CD14-positive monocyte (primary cell): ENCODE results near the gene SLC35A1. TPM values are rescaled to one million over a fixed set of nuclear protein-coding genes. Genes with fewer than 3 reads are reported as not detected.

ENCODE experiments used
- DNase-seq, 3 donors: peaks; one replicate each; pipeline ENCODE4 v3.0.0-alpha.2; 2011 to 2022
- H2AFZ ChIP-seq: 2 replicates; pipeline ENCODE4 v1.6.0; 2012; ENCODE audit warnings: mild to moderate bottlenecking, low read depth, low read length, inconsistent platforms; ENCODE audit not compliant: insufficient read depth, poor library complexity, severe bottlenecking
- H3K27ac ChIP-seq, 2 donors: 1 replicate in 1 of 2; 2 replicates in 1 of 2; pipeline ENCODE4 v1.5.1; 2012 to 2013; ENCODE audit warnings: low read length in 2 of 2, control low read depth in 1 of 2, inconsistent platforms in 1 of 2, low read depth in 1 of 2, mild to moderate bottlenecking in 1 of 2
- H3K27me3 ChIP-seq, 2 donors: one replicate each; pipeline versions ENCODE4 v1.6.0 to v1.6.1; 2011 to 2013; ENCODE audit warnings: low read length in 2 of 2; ENCODE audit not compliant: control insufficient read depth in 2 of 2, insufficient read depth in 2 of 2
- H3K36me3 ChIP-seq, 2 donors: replicated peaks in 1 of 2; 1 replicate in 1 of 2; 2 replicates in 1 of 2; pipeline versions ENCODE4 v1.5.1 to v1.6.1; 2012 to 2013; ENCODE audit warnings: low read length in 2 of 2, control low read depth in 1 of 2, inconsistent platforms in 1 of 2, mild to moderate bottlenecking in 1 of 2; ENCODE audit not compliant: insufficient read depth in 2 of 2, control insufficient read depth in 1 of 2
- H3K4me1 ChIP-seq, 2 donors: 1 replicate in 1 of 2; 2 replicates in 1 of 2; pipeline versions ENCODE4 v1.5.1 to v1.6.1; 2012 to 2013; ENCODE audit warnings: low read length in 2 of 2, control low read depth in 1 of 2, inconsistent platforms in 1 of 2, mild to moderate bottlenecking in 1 of 2, moderate library complexity in 1 of 2; ENCODE audit not compliant: insufficient read depth in 2 of 2, control insufficient read depth in 1 of 2
- H3K4me2 ChIP-seq: replicated peaks from 2 replicates; pipeline ENCODE3; 2012; ENCODE audit warnings: low read length, moderate library complexity, mild to moderate bottlenecking; ENCODE audit not compliant: poor library complexity, severe bottlenecking; ENCODE audit errors: extremely low read depth
- H3K4me3 ChIP-seq, 3 experiments: fragments of 200-600 bp in 1 of 3; sonication (generic) in 1 of 3; replicated peaks in 1 of 3; 1 replicate in 2 of 3; 2 replicates in 1 of 3; pipeline ENCODE4 v1.5.1; 2011 to 2013; ENCODE audit warnings: low read length in 3 of 3, mild to moderate bottlenecking in 3 of 3, control low read depth in 2 of 3, low read depth in 2 of 3, inconsistent platforms in 1 of 3, moderate library complexity in 1 of 3
- H3K79me2 ChIP-seq: 2 replicates; pipeline ENCODE4 v1.6.0; 2012; ENCODE audit warnings: mild to moderate bottlenecking, control low read depth, inconsistent platforms, low read length, moderate library complexity; ENCODE audit not compliant: insufficient read depth
- H3K9ac ChIP-seq: 2 replicates; pipeline ENCODE4 v1.6.0; 2017; ENCODE audit warnings: low read length, mild to moderate bottlenecking; ENCODE audit not compliant: insufficient read depth, poor library complexity, severe bottlenecking
- H3K9me3 ChIP-seq, 2 donors: replicated peaks in 1 of 2; 1 replicate in 1 of 2; 2 replicates in 1 of 2; pipeline versions ENCODE4 v1.5.1 to v1.6.1; 2012 to 2013; ENCODE audit warnings: low read length in 2 of 2, control low read depth in 1 of 2; ENCODE audit not compliant: control insufficient read depth in 1 of 2, insufficient read depth in 1 of 2
- H4K20me1 ChIP-seq: 2 replicates; pipeline ENCODE4 v1.6.0; 2012; ENCODE audit warnings: mild to moderate bottlenecking, low read length, control low read depth, moderate library complexity; ENCODE audit not compliant: insufficient read depth
- H3K27ac Mint-ChIP-seq, 7 donors: one replicate each; pipeline ENCODE4 v1.8.0; 2020; ENCODE audit warnings: mild to moderate bottlenecking in 7 of 7, mixed read lengths in 7 of 7, moderate library complexity in 6 of 7, inconsistent platforms in 2 of 7
- H3K27me3 Mint-ChIP-seq, 3 donors: one replicate each; pipeline ENCODE4 v1.8.0; 2021 to 2022; ENCODE audit warnings: low read depth in 3 of 3, mild to moderate bottlenecking in 3 of 3, mixed read lengths in 3 of 3, moderate library complexity in 3 of 3, inconsistent platforms in 1 of 3
- H3K36me3 Mint-ChIP-seq, 2 donors: one replicate each; pipeline ENCODE4 v1.8.0; 2020; ENCODE audit warnings: mixed read lengths in 2 of 2, inconsistent platforms in 1 of 2, mild to moderate bottlenecking in 1 of 2
- H3K4me1 Mint-ChIP-seq: one replicate; pipeline ENCODE4 v1.8.0; 2020; ENCODE audit warnings: mild to moderate bottlenecking, mixed read lengths
- H3K4me3 Mint-ChIP-seq, 2 donors: one replicate each; pipeline ENCODE4 v1.8.0; 2020; ENCODE audit warnings: mild to moderate bottlenecking in 2 of 2, mixed read lengths in 2 of 2, moderate library complexity in 1 of 2
- H3K9me3 Mint-ChIP-seq, 7 donors: one replicate each; pipeline ENCODE4 v1.8.0; 2020 to 2022; ENCODE audit warnings: mixed read lengths in 7 of 7, mild to moderate bottlenecking in 6 of 7, moderate library complexity in 6 of 7, inconsistent platforms in 2 of 7
- CTCF ChIP-seq: fragments of 200-600 bp; IDR thresholded peaks from one replicate; pipeline ENCODE4 v1.8.0; 2022; ENCODE audit warnings: antibody characterized with exemption, mild to moderate bottlenecking
- WGBS: methylation state at CpG from one replicate; pipeline ENCODE4 v1.1.5; 2013; ENCODE audit warnings: missing lambda C conversion rate; ENCODE audit not compliant: insufficient coverage; 5-methylcytosine and 5-hydroxymethylcytosine counted together
- intact Hi-C, 2 donors: fragments of 100-400 bp; cut with micrococcal nuclease; formaldehyde crosslinking; loops; one replicate each; pipeline versions ENCODE4 v1.15.0 to v1.15.1; 2023
- polyA plus RNA-seq, 3 donors: library from polyadenylated mRNA; depleted of rRNA in 1 of 3; unstranded in 2 of 3; stranded (reverse) in 1 of 3; fragments of 300-500 nt in 2 of 3; fragments of >200 nt in 1 of 3; fragmentation: Illumina TruSeq in 2 of 3; gene quantifications; 1 replicate in 2 of 3; 2 replicates in 1 of 3; pipeline ENCODE4 v1.2.3, GENCODE V29; 2012 to 2021

Gene SLC35A1
- polyA plus RNA-seq, 3 donors: 44.6 to 103 (median 90.6) TPM

GRCh38 chr6:87444362-87444761, 28.4 kb upstream of the SLC35A1 start:
- no peak overlapping the region for H3K9ac ChIP-seq
- H3K27me3 ChIP-seq: no peaks in the 10 kb centered on the region
- DNase-seq: no peak
- no peaks in the 10 kb centered on the region for H4K20me1 ChIP-seq
- intact Hi-C loops: no loop called here
- TF ChIP-seq CTCF: no peak
- no peaks in the 10 kb centered on the region for H3K36me3 ChIP-seq
- no peaks in the 10 kb centered on the region for H3K9me3 ChIP-seq
- H3K4me3 ChIP-seq: no peak overlapping the region
- no peak overlapping the region for H3K27ac ChIP-seq
- no peak overlapping the region for H3K4me2 ChIP-seq
- Mint-ChIP-seq H3K4me1 (no peaks in the 10 kb centered on the region), H3K36me3 (no peaks in the 10 kb centered on the region), H3K4me3 (no peak overlapping the region), H3K9me3 (peaks cover 0 to 3% (median 1%) of the 10 kb centered on the region in 7 donors), H3K27ac (no peak overlapping the region), H3K27me3 (peaks cover 3 to 13% (median 5%) of the 10 kb centered on the region in 3 donors)
- WGBS: 100% methylated on average over 1 of the region's 2 CpGs
- H2AFZ ChIP-seq: no peak overlapping the region
- H3K79me2 ChIP-seq: no peaks in the 10 kb centered on the region
- no peaks in the 10 kb centered on the region for H3K4me1 ChIP-seq

GRCh38 chr6:87465051-87465450, 7.7 kb upstream of the SLC35A1 start:
- no peak overlapping the region for H3K9ac ChIP-seq
- no peak overlapping the region for H3K4me2 ChIP-seq
- no peaks in the 10 kb centered on the region for H4K20me1 ChIP-seq
- intact Hi-C loops: no loop called here
- WGBS: no CpG with 5 or more reads among the region's 2 CpGs
- no peak overlapping the region for H3K27ac Mint-ChIP-seq
- no peak overlapping the region for H2AFZ ChIP-seq
- H3K4me3 ChIP-seq: no peak overlapping the region
- H3K4me1 ChIP-seq: no peaks in the 10 kb centered on the region
- H3K36me3 Mint-ChIP-seq: no peaks in the 10 kb centered on the region
- no peaks in the 10 kb centered on the region for H3K9me3 ChIP-seq
- H3K9me3 Mint-ChIP-seq: peaks cover 0 to 9% (median 5%) of the 10 kb centered on the region in 7 donors
- no peak overlapping the region for H3K27ac ChIP-seq
- no peaks in the 10 kb centered on the region for H3K79me2 ChIP-seq
- peaks cover 3 to 6% of the 10 kb centered on the region in 2 donors for H3K27me3 ChIP-seq
- no peaks in the 10 kb centered on the region for H3K4me1 Mint-ChIP-seq
- no peaks in the 10 kb centered on the region for H3K36me3 ChIP-seq
- no peak for TF ChIP-seq CTCF
- peaks cover 11 to 17% (median 15%) of the 10 kb centered on the region in 3 donors for H3K27me3 Mint-ChIP-seq
- H3K4me3 Mint-ChIP-seq: no peak overlapping the region
- no peak for DNase-seq
